Astrocyte of the spinal cord (primary cell): ENCODE measurements around the gene FAR1.

Experiments used
- DNase-seq: peaks from one replicate; pipeline ENCODE4 v3.0.0; 2011; ENCODE audit warnings: low read depth, low spot score
- H3K4me3 ChIP-seq: 2 replicates; pipeline ENCODE4 v1.5.1; 2011; ENCODE audit warnings: low read depth, mild to moderate bottlenecking, low read length, moderate library complexity
- CTCF ChIP-seq: IDR thresholded peaks from 2 replicates; pipeline ENCODE4 v1.5.1; 2012; ENCODE audit warnings: low read depth, mild to moderate bottlenecking, low read length, inconsistent platforms
- in situ Hi-C: cut with HindIII; loops from 2 replicates; pipeline ENCODE4 v1.10.0; 2017; ENCODE audit warnings: low sequenced_read_pairs

Gene FAR1

GRCh38 chr11:13681446-13681845, 13.0 kb downstream of the FAR1 start:
- in situ Hi-C loops, result no loop called here
- no peak for TF ChIP-seq CTCF
- DNase-seq, result no peak
- H3K4me3 ChIP-seq, result no peak overlapping the region

GRCh38 chr11:13682212-13682611, 13.7 kb downstream of the FAR1 start:
- H3K4me3 ChIP-seq, result no peak overlapping the region
- no peak for DNase-seq
- TF ChIP-seq CTCF, result no peak
- in situ Hi-C loops, result no loop called here

- no peak for TF ChIP-seq CTCF
- in situ Hi-C loops, result no loop called here
- peak; percentile 6 for DNase-seq
- H3K4me3 ChIP-seq, result no peak overlapping the region
Measured at GRCh38 chr11:13685461-13686108, 17.1 kb downstream of the FAR1 start.

- DNase-seq, result no peak
- in situ Hi-C loops, result no loop called here
- H3K4me3 ChIP-seq, result no peak overlapping the region
- no peak for TF ChIP-seq CTCF
Measured at GRCh38 chr11:13686776-13687175, 18.3 kb downstream of the FAR1 start.

GRCh38 chr11:13687271-13687670, 18.8 kb downstream of the FAR1 start:
- DNase-seq, result no peak
- no peak overlapping the region for H3K4me3 ChIP-seq
- in situ Hi-C loops, result no loop called here
- no peak for TF ChIP-seq CTCF

GRCh38 chr11:13691286-13691899, 22.9 kb downstream of the FAR1 start:
- in situ Hi-C loops, result no loop called here
- no peak for DNase-seq
- no peak for TF ChIP-seq CTCF
- H3K4me3 ChIP-seq, result no peak overlapping the region
